Activated CD4-positive, CD25-positive, alpha-beta regulatory T cell treated with anti-CD3 and anti-CD28 coated beads, Interleukin-2, amount 50 U/mL, for 72 hours (primary cell): ENCODE results near the gene TMEM151B.
A peak's percentile ranks its signal among the peaks of the same experiment; 100 is the strongest.

Experiments used
- DNase-seq: peaks from one replicate; pipeline ENCODE4 v3.0.0; 2021

TMEM151B gene

GRCh38 chr6:44285552-44286284, 15.5 kb downstream of the TMEM151B start:
- no peak for DNase-seq

- no peak for DNase-seq
Observed at GRCh38 chr6:44286285-44286565, 16.0 kb downstream of the TMEM151B start.

GRCh38 chr6:44286747-44287146, 16.5 kb downstream of the TMEM151B start:
- no peak for DNase-seq

GRCh38 chr6:44289726-44290260, 19.5 kb downstream of the TMEM151B start:
- no peak for DNase-seq

- DNase-seq = no peak
Observed at GRCh38 chr6:44291841-44292240, 21.6 kb downstream of the TMEM151B start.

GRCh38 chr6:44292661-44293365, 22.6 kb downstream of the TMEM151B start:
- DNase-seq = no peak

GRCh38 chr6:44294832-44295791, 24.9 kb downstream of the TMEM151B start:
- no peak for DNase-seq

GRCh38 chr6:44297063-44298038, 27.1 kb downstream of the TMEM151B start:
- DNase-seq = peak; percentile 54

GRCh38 chr6:44298055-44298803, 28.0 kb downstream of the TMEM151B start:
- DNase-seq = no peak

- DNase-seq = no peak
Observed at GRCh38 chr6:44298864-44299263, 28.6 kb downstream of the TMEM151B start.

GRCh38 chr6:44300292-44300823, 30.1 kb downstream of the TMEM151B start:
- DNase-seq = no peak

- no peak for DNase-seq
Observed at GRCh38 chr6:44301106-44301505, 30.9 kb downstream of the TMEM151B start.

- DNase-seq = no peak
Observed at GRCh38 chr6:44301782-44302564, 31.7 kb downstream of the TMEM151B start.

- no peak for DNase-seq
Observed at GRCh38 chr6:44302856-44303255, 32.6 kb downstream of the TMEM151B start.

- no peak for DNase-seq
Observed at GRCh38 chr6:44303842-44304241, 33.6 kb downstream of the TMEM151B start.

GRCh38 chr6:44304282-44305199, 34.3 kb downstream of the TMEM151B start:
- DNase-seq = peak; percentile 43

GRCh38 chr6:44305200-44305725, 35.0 kb downstream of the TMEM151B start:
- no peak for DNase-seq

GRCh38 chr6:44306710-44307109, 36.5 kb downstream of the TMEM151B start:
- DNase-seq = no peak

- no peak for DNase-seq
Observed at GRCh38 chr6:44307217-44307616, 37.0 kb downstream of the TMEM151B start.
